ENCODE data around the gene IQCM. TPM values are rescaled to one million over a fixed set of nuclear protein-coding genes. Genes with fewer than 3 reads are reported as not detected.

Gene IQCM
- polyA plus RNA-seq, 2 of the 4 experiments (the other 2 are of a cell fraction), result 0.05 TPM; not detected in 1

- CTCF ChIA-PET, result no interaction called here
- DNase-seq (ENCODE audit: low read depth in 1 of 2, low spot score in 1 of 2) (no peak), ATAC-seq (no peak), FAIRE-seq (no peak)
- H3K4me1 ChIP-seq, result no peaks in the 10 kb centered on the region
- no peaks in the 10 kb centered on the region for H3K9me3 ChIP-seq
- H3K4me2 ChIP-seq, result no peak overlapping the region
- H3K4me3 ChIP-seq, result no peak overlapping the region
- no peak overlapping the region for H3K27ac ChIP-seq
- no peak for TF ChIP-seq MYC (IDR thresholded peaks at IDR 0.05; ENCODE audit: borderline replicate concordance, low read length)
- no peak for TF ChIP-seq MAX (IDR thresholded peaks at IDR 0.05)
- no peak for TF ChIP-seq HMGXB4 (CRISPR knock-in tag; IDR thresholded peaks at IDR 0.05; ENCODE audit: borderline replicate concordance)
- no peak for TF ChIP-seq RCOR1 (IDR thresholded peaks at IDR 0.05; ENCODE audit: low read depth, low read length)
- no peak for TF ChIP-seq HEYL (CRISPR knock-in tag; IDR thresholded peaks at IDR 0.05)
- TF ChIP-seq FOSB (CRISPR knock-in tag; IDR thresholded peaks at IDR 0.05), result no peak
- TF ChIP-seq HES2 (IDR thresholded peaks at IDR 0.05), result no peak
- no peak for TF ChIP-seq FOSL2 (IDR thresholded peaks at IDR 0.05)
- TF ChIP-seq FOSL2 (CRISPR knock-in tag; IDR thresholded peaks at IDR 0.05), result no peak
- TF ChIP-seq ZSCAN20 (CRISPR knock-in tag; IDR thresholded peaks at IDR 0.05), result no peak
- no peak for TF ChIP-seq ZFP36 (IDR thresholded peaks at IDR 0.05; ENCODE audit: borderline replicate concordance, partially characterized antibody)
- TF ChIP-seq ESRRA (IDR thresholded peaks at IDR 0.05; ENCODE audit: borderline replicate concordance, low read length), result no peak
- POLR2A ChIA-PET, result no interaction called here
Measured at GRCh38 chr4:149719357-149719756, 96.3 kb downstream of the IQCM start.

DNA sequence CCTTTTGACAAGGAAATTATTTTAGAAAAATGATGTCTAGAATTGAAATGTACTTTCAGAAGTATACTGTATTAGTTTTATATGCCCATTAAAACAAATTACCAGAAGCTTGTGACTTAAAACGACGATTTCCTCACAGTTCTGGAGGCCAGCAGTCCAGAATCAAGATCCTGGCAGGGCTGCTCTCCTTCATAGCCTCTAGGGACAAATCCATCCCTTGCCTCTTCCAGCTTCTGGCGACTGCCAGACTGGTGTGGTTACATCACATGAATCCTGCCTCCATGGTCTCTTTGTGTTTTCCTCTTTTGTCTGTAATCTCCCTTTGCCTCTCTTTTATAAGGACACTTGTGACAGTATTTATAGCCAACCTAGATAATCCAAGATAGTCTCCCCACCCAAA lies 97.1 kb downstream of the IQCM start:
- POLR2A ChIA-PET, result no interaction called here
- Histone ChIP-seq H3K9me3 (no peaks in the 10 kb centered on the region), H3K27ac (no peak overlapping the region), H3K4me2 (no peak overlapping the region), H3K4me3 (no peak overlapping the region), H3K4me1 (no peaks in the 10 kb centered on the region)
- CTCF ChIA-PET, result no interaction called here
- no peak for DNase-seq (ENCODE audit: low read depth in 1 of 2, low spot score in 1 of 2)
- TF ChIP-seq HMGXB4 (CRISPR knock-in tag; IDR thresholded peaks at IDR 0.05; ENCODE audit: borderline replicate concordance) (no peak), SMC3 (IDR thresholded peaks at IDR 0.05) (no peak), KDM5A (IDR thresholded peaks at IDR 0.05) (no peak)
- ATAC-seq, result no peak
- no peak for FAIRE-seq
- 18% methylated on average over 3 of the region's 3 CpGs for WGBS (ENCODE audit: missing lambda C conversion rate)

DNA sequence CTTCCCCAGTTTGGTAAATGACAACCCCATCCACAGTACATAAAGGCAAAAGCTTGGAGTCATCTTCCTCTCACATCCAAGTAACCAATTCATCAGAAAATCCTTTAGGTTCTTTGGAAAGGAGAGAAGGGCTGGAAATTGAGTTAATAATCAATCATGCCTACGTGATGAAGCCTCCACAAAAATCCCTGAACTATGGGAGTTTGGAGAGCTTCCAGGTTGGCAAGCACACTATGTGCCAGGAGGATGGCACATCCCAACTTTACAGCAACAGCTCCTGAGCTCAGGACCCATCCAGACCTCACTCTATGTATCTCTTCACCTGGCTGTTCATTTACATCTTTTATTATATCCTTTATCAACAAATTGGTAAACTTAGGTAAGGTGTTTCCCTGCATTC lies 98.9 kb downstream of the IQCM start:
- H3K27ac ChIP-seq, result no peak overlapping the region
- CTCF ChIA-PET, result no interaction called here
- no peaks in the 10 kb centered on the region for H3K9me3 ChIP-seq
- no peaks in the 10 kb centered on the region for H3K4me1 ChIP-seq
- H3K4me3 ChIP-seq, result no peak overlapping the region
- POLR2A ChIA-PET, result no interaction called here
- TF ChIP-seq JUNB (IDR thresholded peaks at IDR 0.05) (no peak), FOXS1 (CRISPR knock-in tag; IDR thresholded peaks at IDR 0.05) (no peak)
- DNase-seq (ENCODE audit: low read depth in 1 of 2, low spot score in 1 of 2), result no peak
- WGBS (ENCODE audit: missing lambda C conversion rate), result 9% methylated on average over 1 of the region's 1 CpG
- FAIRE-seq, result no peak
- no peak overlapping the region for H3K4me2 ChIP-seq
- no peak for ATAC-seq

DNA sequence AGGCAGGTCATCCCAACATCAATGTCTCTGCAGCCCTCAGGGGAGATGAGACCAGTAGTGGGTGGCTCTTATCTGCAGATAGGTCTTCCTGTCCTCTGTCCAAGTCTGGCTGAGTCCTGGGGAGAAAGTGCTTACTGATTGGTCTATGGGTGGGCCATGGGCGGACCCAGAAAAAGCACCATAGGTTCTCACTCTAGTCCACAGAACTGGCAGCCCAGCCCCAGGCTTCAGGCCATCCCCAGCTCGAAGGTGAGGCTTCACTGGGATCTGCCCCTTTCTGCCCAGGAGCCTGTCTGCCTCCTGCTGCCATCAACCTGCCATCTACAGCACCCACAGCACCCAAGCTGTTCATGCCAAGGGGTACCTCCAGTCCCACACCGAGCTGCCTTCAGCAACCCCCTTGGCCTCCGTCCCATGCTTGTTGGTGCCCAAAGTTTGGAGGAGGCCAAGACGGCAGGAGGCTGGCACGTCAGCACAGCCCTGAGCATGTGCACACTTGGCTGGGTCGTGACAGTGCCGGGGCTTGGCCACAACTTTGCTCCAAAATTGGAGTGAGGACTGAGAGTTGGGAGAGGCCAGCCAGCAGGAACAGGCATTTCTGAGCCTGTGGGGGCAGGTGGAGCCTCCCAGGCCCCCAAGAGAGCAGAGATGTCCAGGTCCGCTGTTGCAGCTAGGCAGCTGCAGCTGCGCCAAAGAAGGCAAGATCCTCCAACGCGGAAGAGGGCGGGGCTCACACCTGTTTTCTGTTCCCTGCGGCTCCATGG lies 99.6 kb downstream of the IQCM start:
- no peak for FAIRE-seq
- DNase-seq (ENCODE audit: low read depth in 1 of 2, low spot score in 1 of 2), result no peak
- 40% methylated on average over 1 of the region's 14 CpGs for WGBS (ENCODE audit: missing lambda C conversion rate)

More for the DNA sequence above, 99.6 kb downstream of the IQCM start:
- no peaks in the 10 kb centered on the region for H3K9me3 ChIP-seq
- POLR2A ChIA-PET, result no interaction called here
- TF ChIP-seq CBX8 (IDR thresholded peaks at IDR 0.05) (no peak), NPAS2 (CRISPR knock-in tag; IDR thresholded peaks at IDR 0.05; ENCODE audit: borderline replicate concordance) (no peak), RARB (CRISPR knock-in tag; IDR thresholded peaks at IDR 0.05) (no peak), EHF (CRISPR knock-in tag; IDR thresholded peaks at IDR 0.05) (no peak), HOXB13 (CRISPR knock-in tag; IDR thresholded peaks at IDR 0.05; ENCODE audit: low read depth) (no peak), MAFK (IDR thresholded peaks at IDR 0.05; ENCODE audit: partially characterized antibody) (no peak), ZNF302 (CRISPR knock-in tag; IDR thresholded peaks at IDR 0.05) (no peak), EHMT2 (IDR thresholded peaks at IDR 0.05; ENCODE audit: low read depth) (no peak), MAZ (IDR thresholded peaks at IDR 0.05; ENCODE audit: borderline replicate concordance, low read depth, low read length) (no peak), POLR2A (IDR thresholded peaks at IDR 0.05; ENCODE audit: low read length) (no peak), BHLHE40 (IDR thresholded peaks at IDR 0.05; ENCODE audit: low read depth, low read length) (no peak)
- ATAC-seq, result no peak
- no peak overlapping the region for H3K4me3 ChIP-seq
- H3K4me2 ChIP-seq, result no peak overlapping the region
- CTCF ChIA-PET, result no interaction called here
- no peak overlapping the region for H3K27ac ChIP-seq
- H3K4me1 ChIP-seq, result no peaks in the 10 kb centered on the region

All from A549 (cell line).